Hematopoietic multipotent progenitor cell (in vitro differentiated cells): Measurements from ENCODE around the gene PPP1R37. TPM values are rescaled to one million over a fixed set of nuclear protein-coding genes. Genes with fewer than 3 reads are reported as not detected.
A peak's percentile ranks its signal among the peaks of the same experiment; 100 is the strongest.

Experiments used
- DNase-seq, 3 donors: peaks; one replicate each; pipeline ENCODE4 v3.0.0-alpha.2; 2011 to 2015; ENCODE audit warnings: low read depth in 2 of 3, low spot score in 2 of 3
- small RNA-seq: library from RNA; depleted of rRNA; stranded (forward); fragments of <200 nt; gene quantifications from one replicate; pipeline ENCODE3, GENCODE V24; 2012
- total RNA-seq: library from RNA; depleted of rRNA; stranded (reverse); fragments of >200 nt; gene quantifications from one replicate; pipeline ENCODE4 v1.2.3, GENCODE V29; 2012

The PPP1R37 gene
- total RNA-seq, 1 donor, result 21.8 TPM

DNA sequence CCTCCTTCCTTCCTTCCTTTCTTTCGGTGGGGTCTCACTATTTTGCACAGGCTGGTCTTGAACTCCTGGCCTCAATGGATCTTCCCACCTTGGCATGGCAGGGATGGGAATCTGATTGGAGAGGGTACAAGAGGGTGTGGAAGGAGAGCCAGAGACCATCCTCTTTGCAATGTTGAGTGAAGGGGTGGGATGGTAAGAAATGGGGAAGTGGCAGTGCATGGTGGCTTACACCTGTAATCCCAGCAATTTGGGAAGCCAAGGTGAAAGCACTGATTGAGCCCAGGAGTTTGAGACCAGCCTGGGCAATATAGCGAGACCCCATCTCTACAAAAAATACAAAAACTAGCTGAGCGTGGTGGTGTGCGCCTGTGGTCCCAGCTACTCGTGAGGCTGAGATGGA is 91.1 kb downstream of the PPP1R37 start:
- no peak for DNase-seq

DNA sequence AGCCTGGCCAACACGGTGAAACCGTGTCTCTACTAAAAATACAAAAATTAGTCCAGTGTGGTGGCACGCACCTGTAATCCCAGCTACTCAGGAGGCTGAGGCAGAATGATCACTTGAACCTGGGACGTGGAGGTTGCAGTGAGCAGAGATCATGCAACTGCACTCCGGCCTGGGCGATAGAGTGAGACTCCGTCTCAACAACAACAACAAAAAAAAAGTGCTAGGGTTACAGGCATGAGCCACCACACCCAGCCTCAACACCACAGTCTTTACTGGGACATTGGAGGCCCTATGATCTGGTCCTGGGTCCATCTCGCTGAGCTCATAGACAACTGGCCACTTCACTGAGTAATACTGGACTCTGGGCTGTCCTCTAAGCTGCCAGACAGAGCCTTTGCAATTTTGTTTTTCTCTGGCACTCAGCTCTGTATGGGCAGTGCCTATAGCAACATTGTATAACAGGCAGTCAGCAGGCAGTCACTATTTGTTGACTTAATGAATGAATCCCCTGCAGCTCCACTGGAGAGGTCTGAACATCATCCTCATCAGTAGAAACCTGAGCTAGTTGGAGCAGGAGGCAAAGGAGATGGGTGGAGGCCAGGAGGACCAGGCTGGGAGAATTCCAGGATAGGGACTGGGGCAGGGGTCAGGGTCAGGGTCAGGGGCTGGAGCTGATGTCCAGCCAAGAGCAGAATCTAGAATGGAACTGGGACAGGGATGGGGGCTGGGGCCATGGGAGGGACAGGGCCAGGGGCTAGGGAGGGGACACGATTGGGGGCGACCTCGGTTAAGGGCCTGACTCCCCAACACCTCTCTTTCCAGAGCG is 93.7 kb downstream of the PPP1R37 start:
- DNase-seq, result no peak

- DNase-seq, result peak in 2 of 3 donors; percentile 40 to 69
These were observed 94.6 kb downstream of the PPP1R37 start for GRCh38 chr19:45187421-45188100.

GRCh38 chr19:45189971-45190370 is 97.0 kb downstream of the PPP1R37 start:
- no peak for DNase-seq

DNA sequence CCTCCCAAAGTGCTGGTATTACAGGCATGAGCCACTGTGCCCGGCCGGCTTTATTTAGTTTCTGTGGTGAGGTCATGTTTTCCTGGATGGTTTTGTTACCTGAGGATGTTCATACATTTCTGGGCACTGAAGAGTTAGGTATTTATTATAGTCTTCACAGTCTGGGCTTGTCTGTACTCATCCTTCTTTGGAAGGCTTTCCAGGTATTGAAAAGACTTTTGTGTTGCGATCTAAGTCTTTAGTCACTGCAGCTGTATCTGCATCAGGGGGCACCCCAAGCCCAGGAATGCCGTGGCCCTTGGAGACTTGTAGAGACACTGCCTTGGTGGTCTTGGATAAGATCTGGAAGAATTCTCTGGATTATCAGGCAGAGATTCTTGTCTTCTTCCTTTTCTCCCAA is 98.4 kb downstream of the PPP1R37 start:
- DNase-seq, result no peak

DNA sequence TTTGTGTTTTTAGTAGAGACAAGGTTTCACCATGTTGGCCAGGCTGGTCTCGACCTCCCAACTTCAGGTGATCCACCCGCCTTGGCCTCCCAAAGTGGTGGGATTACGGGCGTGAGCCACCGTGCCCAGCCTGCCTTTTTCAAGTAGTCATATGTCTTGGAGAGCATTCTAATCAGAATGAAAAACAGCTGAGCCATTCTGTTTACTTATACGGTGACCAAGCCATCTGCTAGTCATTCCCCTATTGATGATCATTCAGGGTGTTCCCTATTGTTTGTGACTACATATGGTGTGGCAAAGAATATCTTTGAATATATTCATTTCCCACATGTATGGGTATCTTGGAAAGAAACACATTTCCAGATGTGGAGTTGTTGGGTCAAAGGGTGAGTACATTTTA is 102.8 kb downstream of the PPP1R37 start:
- no peak for DNase-seq

Small RNAs within 50 kb of the gene (small RNA-seq; reads per million reads assigned to genes)
- gene RNU6-611P, result not detected

Other genes with a start within 250 kb of the PPP1R37 start
- 79.4 TPM for gene NECTIN2, start 246.9 kb upstream of the PPP1R37 start, total RNA-seq
- 57.6 TPM for gene TOMM40, start 201.9 kb upstream of the PPP1R37 start, total RNA-seq
- 6.2 TPM for gene APOE, start 187.4 kb upstream of the PPP1R37 start, total RNA-seq
- gene APOC1, start 178.6 kb upstream of the PPP1R37 start, total RNA-seq, result 3.0 TPM
- gene APOC4, start 150.9 kb upstream of the PPP1R37 start, total RNA-seq, result not detected
- 0.27 TPM for gene APOC2, start 147.1 kb upstream of the PPP1R37 start, total RNA-seq
- 49.8 TPM for gene CLPTM1, start 137.8 kb upstream of the PPP1R37 start, total RNA-seq
- gene RELB, start 91.7 kb upstream of the PPP1R37 start, total RNA-seq, result 25.6 TPM
- gene CLASRP, start 54.1 kb upstream of the PPP1R37 start, total RNA-seq, result 39.0 TPM
- gene ZNF296, start 16.7 kb upstream of the PPP1R37 start, total RNA-seq, result 1.3 TPM
- gene GEMIN7, start 13.9 kb upstream of the PPP1R37 start, total RNA-seq, result 32.3 TPM
- gene NKPD1, start 67.8 kb downstream of the PPP1R37 start, total RNA-seq, result 1.6 TPM
- 61.9 TPM for gene TRAPPC6A, start 85.1 kb downstream of the PPP1R37 start, total RNA-seq
- gene BLOC1S3, start 85.6 kb downstream of the PPP1R37 start, total RNA-seq, result 6.2 TPM
- gene EXOC3L2, start 152.2 kb downstream of the PPP1R37 start, total RNA-seq, result 0.54 TPM
- gene MARK4, start 158.1 kb downstream of the PPP1R37 start, total RNA-seq, result 13.5 TPM
- gene CKM, start 229.7 kb downstream of the PPP1R37 start, total RNA-seq, result 0.27 TPM
- gene KLC3, start 247.6 kb downstream of the PPP1R37 start, total RNA-seq, result under 0.01 TPM